Upper lobe of right lung (tissue), 1 donor: ENCODE measurements around the gene MDH2. TPM values are rescaled to one million over a fixed set of nuclear protein-coding genes. Genes with fewer than 3 reads are reported as not detected.
A peak's percentile ranks its signal among the peaks of the same experiment; 100 is the strongest.
"Not testable (repeated sequence)": the region's sequence is repeated elsewhere in the genome, so short reads cannot be mapped to it uniquely, and the experiment has no call there.

Experiments
- ATAC-seq: fragments of 200-7000 bp; cut with Tn5 transposase; one replicate; pipeline ENCODE4 v1.9.1; 2020; ENCODE audit warnings: mild to moderate bottlenecking, moderate library complexity
- DNase-seq: peaks from one replicate; pipeline ENCODE4 v3.0.0-alpha.2; 2020
- H3K27ac ChIP-seq: fragments of 200-600 bp; one replicate; pipeline ENCODE4 v1.8.0; 2022
- H3K27me3 ChIP-seq: fragments of 200-600 bp; one replicate; pipeline ENCODE4 v1.8.0; 2022; ENCODE audit warnings: mild to moderate bottlenecking
- H3K36me3 ChIP-seq: fragments of 200-600 bp; one replicate; pipeline ENCODE4 v1.8.0; 2022
- H3K4me1 ChIP-seq: fragments of 200-600 bp; one replicate; pipeline ENCODE4 v1.8.0; 2022
- H3K4me3 ChIP-seq: fragments of 200-600 bp; one replicate; pipeline ENCODE4 v1.8.0; 2022; ENCODE audit warnings: mild to moderate bottlenecking
- H3K9me3 ChIP-seq: fragments of 200-600 bp; one replicate; pipeline ENCODE4 v1.8.0; 2022
- intact Hi-C: fragments of 100-400 bp; cut with DNase I; formaldehyde crosslinking; loops from one replicate; pipeline ENCODE4 v1.11.0; 2022
- total RNA-seq: library from RNA; stranded (reverse); fragmentation: NEBNext Ultra II Directional; extraction: Animal tissue kit (Norgen Biotek cat#: 25700); gene quantifications from one replicate; pipeline ENCODE4 v1.2.1, GENCODE V29; 2021
- TF ChIP-seq, protein P1 (sequence below): fragments of 200-600 bp; IDR thresholded peaks from one replicate; pipeline ENCODE4 v1.8.0; 2022; ENCODE audit warnings: antibody characterized with exemption
- donor health status: DM: no; HTN: yes; CAD: no; lungs with severe emphysema.

MDH2 gene
- total RNA-seq, 1 donor from 2014 or later = 106 TPM

GRCh38 chr7:76095908-76096307 is 48.0 kb downstream of the MDH2 start:
- Histone ChIP-seq H3K4me3 (no peak overlapping the region), H3K36me3 (no peaks in the 10 kb centered on the region), H3K27ac (no peak overlapping the region), H3K9me3 (no peaks in the 10 kb centered on the region), H3K27me3 (no peaks in the 10 kb centered on the region), H3K4me1 (no peaks in the 10 kb centered on the region)
- intact Hi-C loops = no loop called here
- DNase-seq = no peak
- no peak for ATAC-seq
- TF ChIP-seq, protein P1, sequence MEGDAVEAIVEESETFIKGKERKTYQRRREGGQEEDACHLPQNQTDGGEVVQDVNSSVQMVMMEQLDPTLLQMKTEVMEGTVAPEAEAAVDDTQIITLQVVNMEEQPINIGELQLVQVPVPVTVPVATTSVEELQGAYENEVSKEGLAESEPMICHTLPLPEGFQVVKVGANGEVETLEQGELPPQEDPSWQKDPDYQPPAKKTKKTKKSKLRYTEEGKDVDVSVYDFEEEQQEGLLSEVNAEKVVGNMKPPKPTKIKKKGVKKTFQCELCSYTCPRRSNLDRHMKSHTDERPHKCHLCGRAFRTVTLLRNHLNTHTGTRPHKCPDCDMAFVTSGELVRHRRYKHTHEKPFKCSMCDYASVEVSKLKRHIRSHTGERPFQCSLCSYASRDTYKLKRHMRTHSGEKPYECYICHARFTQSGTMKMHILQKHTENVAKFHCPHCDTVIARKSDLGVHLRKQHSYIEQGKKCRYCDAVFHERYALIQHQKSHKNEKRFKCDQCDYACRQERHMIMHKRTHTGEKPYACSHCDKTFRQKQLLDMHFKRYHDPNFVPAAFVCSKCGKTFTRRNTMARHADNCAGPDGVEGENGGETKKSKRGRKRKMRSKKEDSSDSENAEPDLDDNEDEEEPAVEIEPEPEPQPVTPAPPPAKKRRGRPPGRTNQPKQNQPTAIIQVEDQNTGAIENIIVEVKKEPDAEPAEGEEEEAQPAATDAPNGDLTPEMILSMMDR = no peak

GRCh38 chr7:76101693-76102437 is 54.0 kb downstream of the MDH2 start:
- H3K36me3 ChIP-seq, H3K9me3 ChIP-seq, DNase-seq, H3K4me1 ChIP-seq, H3K4me3 ChIP-seq, H3K27ac ChIP-seq, intact Hi-C loops, ATAC-seq, H3K27me3 ChIP-seq: not testable (repeated sequence)

- H3K4me3 ChIP-seq, intact Hi-C loops, DNase-seq, H3K27ac ChIP-seq, H3K36me3 ChIP-seq, ATAC-seq, H3K27me3 ChIP-seq, H3K4me1 ChIP-seq, H3K9me3 ChIP-seq: not testable (repeated sequence)
Measured at GRCh38 chr7:76103788-76104187, 55.9 kb downstream of the MDH2 start.

GRCh38 chr7:76106130-76106529 is 58.2 kb downstream of the MDH2 start:
- H3K36me3 ChIP-seq, H3K4me1 ChIP-seq, H3K27me3 ChIP-seq, DNase-seq, ATAC-seq, H3K27ac ChIP-seq, H3K4me3 ChIP-seq, H3K9me3 ChIP-seq, intact Hi-C loops: not testable (repeated sequence)

DNA sequence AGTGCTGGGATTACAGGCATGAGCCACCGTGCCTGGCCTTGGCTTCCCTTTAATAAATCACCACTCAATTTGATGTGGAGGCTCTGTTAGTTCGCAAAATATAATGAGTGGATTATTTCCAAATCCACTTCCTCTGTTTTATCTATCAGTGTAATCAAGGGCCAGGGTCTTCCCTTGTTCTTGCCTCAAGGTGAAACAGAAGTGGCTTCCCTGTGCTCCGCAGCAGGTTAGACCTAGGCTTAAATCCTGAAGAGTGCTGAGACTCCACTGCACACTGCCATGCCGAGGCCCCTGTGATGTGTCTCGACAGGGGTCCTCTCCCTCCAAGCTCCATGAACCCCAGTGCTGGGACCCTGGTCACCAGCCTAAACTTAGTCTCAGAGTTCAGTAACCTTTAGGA is 59.0 kb downstream of the MDH2 start:
- Histone ChIP-seq H3K27me3 (no peaks in the 10 kb centered on the region), H3K4me3 (no peak overlapping the region), H3K9me3 (no peaks in the 10 kb centered on the region), H3K4me1 (no peaks in the 10 kb centered on the region), H3K27ac (no peak overlapping the region), H3K36me3 (no peaks in the 10 kb centered on the region)
- no peak for ATAC-seq
- TF ChIP-seq, protein P1 = no peak
- intact Hi-C loops = no loop called here
- DNase-seq = no peak

GRCh38 chr7:76108540-76109233 is 60.8 kb downstream of the MDH2 start:
- Histone ChIP-seq H3K27me3 (no peaks in the 10 kb centered on the region), H3K4me1 (no peaks in the 10 kb centered on the region), H3K9me3 (no peaks in the 10 kb centered on the region), H3K4me3 (no peak overlapping the region), H3K36me3 (no peaks in the 10 kb centered on the region), H3K27ac (no peak overlapping the region)
- DNase-seq (peak; percentile 69), ATAC-seq (peak; percentile 94)
- TF ChIP-seq, protein P1 = no peak
- intact Hi-C loops = no loop called here

DNA sequence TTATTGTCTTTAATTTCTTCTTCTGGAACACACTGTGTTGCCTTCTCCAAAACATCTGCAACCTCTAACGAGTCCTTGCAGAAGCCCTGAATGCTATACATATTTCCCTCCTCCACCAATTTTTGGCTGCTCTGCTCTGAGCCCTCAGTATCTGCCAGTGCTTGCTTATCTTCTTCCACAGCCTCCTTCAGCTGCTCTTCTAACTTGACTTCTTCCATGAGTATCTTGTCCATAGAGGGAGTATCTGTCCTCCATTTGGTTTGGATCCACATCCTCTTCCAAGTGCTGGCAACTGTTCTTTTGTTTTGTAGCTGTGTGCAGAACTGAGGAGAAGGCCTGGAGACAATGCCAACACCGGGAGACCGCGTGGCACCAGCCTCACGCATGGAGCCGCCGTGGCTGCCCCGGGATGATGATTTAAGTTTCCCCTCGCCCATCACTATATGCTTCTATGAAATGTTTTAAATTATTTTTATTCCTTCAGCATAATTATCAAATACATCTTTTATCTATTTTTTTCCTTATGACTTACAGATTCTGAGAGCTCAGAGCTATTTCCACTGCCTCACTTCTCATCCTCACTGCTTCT is 65.2 kb downstream of the MDH2 start:
- H3K27ac ChIP-seq, intact Hi-C loops, ATAC-seq, H3K4me1 ChIP-seq, H3K4me3 ChIP-seq, H3K27me3 ChIP-seq, DNase-seq, H3K36me3 ChIP-seq, H3K9me3 ChIP-seq: not testable (repeated sequence)

DNA sequence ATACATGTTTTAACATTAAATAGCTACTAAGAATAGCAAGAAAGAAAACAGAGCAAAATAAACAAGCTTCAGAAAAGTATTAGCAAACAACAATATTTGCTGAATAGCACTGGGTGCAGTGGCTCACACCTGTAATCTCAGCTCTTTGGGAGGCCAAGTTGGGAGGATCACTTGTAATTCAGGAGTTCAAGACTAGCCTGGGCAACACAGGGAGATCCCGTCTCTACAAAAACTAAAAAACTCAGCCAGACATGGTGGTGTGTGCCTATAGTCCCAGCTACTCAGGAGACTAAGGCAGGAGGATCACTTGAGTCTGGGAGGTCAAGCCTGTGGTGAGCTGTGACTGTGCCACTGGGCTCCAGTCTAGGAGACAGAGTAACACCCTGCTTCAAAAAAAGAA is 66.8 kb downstream of the MDH2 start:
- H3K27me3 ChIP-seq, H3K4me3 ChIP-seq, H3K4me1 ChIP-seq, H3K27ac ChIP-seq, H3K9me3 ChIP-seq, ATAC-seq, intact Hi-C loops, DNase-seq, H3K36me3 ChIP-seq: not testable (repeated sequence)
